Loucy (cell line): Measurements from ENCODE around the gene DNAH6.
"Not testable (repeated sequence)": the region's sequence is repeated elsewhere in the genome, so short reads cannot be mapped to it uniquely, and the experiment has no call there.

ENCODE experiments used
- H2AFZ ChIP-seq: fragments of 200-600 bp; sonication (generic); 2 replicates; pipeline ENCODE4 v1.6.0; 2016; ENCODE audit warnings: antibody characterized with exemption, mild to moderate bottlenecking, low read length, moderate library complexity
- H3F3A ChIP-seq: fragments of 200-600 bp; 2 replicates; pipeline ENCODE4 v1.6.0; 2016; ENCODE audit warnings: antibody characterized with exemption, low read depth, mild to moderate bottlenecking
- H3K27me3 ChIP-seq: fragments of 200-600 bp; sonication (generic); 2 replicates; pipeline ENCODE4 v1.6.1; 2014; ENCODE audit warnings: low read length, mild to moderate bottlenecking; ENCODE audit not compliant: insufficient read depth, poor library complexity, severe bottlenecking
- H3K36me3 ChIP-seq: fragments of 200-600 bp; sonication (generic); 2 replicates; pipeline ENCODE4 v1.6.1; 2016; ENCODE audit warnings: low read length; ENCODE audit not compliant: insufficient read depth
- H3K4me1 ChIP-seq: fragments of 200-600 bp; sonication (generic); 2 replicates; pipeline ENCODE4 v1.5.1; 2014; ENCODE audit warnings: low read length, mild to moderate bottlenecking; ENCODE audit not compliant: insufficient read depth, poor library complexity, severe bottlenecking
- H3K4me2 ChIP-seq: fragments of 200-600 bp; sonication (generic); 2 replicates; pipeline ENCODE4 v1.6.0; 2014; ENCODE audit warnings: antibody characterized with exemption, low read length, low read depth, mild to moderate bottlenecking; ENCODE audit not compliant: poor library complexity, severe bottlenecking
- H3K4me3 ChIP-seq: fragments of 200-600 bp; sonication (generic); 2 replicates; pipeline ENCODE4 v1.5.1; 2014; ENCODE audit warnings: low read length, mild to moderate bottlenecking, mixed read lengths; ENCODE audit not compliant: poor library complexity, severe bottlenecking
- H3K79me2 ChIP-seq: fragments of 200-600 bp; sonication (generic); 2 replicates; pipeline ENCODE4 v1.6.1; 2014; ENCODE audit warnings: low read length; ENCODE audit not compliant: insufficient read depth
- H3K9ac ChIP-seq: fragments of 200-600 bp; sonication (generic); 2 replicates; pipeline ENCODE4 v1.6.0; 2014; ENCODE audit warnings: mild to moderate bottlenecking, low read depth, low read length, moderate library complexity; ENCODE audit not compliant: poor library complexity, severe bottlenecking
- H3K9me2 ChIP-seq: fragments of 200-600 bp; sonication (generic); replicated peaks from 2 replicates; pipeline ENCODE4 v1.6.1; 2016; ENCODE audit warnings: low read depth, low read length, mixed read lengths
- H3K9me3 ChIP-seq: fragments of 200-600 bp; sonication (generic); 2 replicates; pipeline ENCODE4 v1.6.1; 2014; ENCODE audit warnings: mild to moderate bottlenecking, antibody characterized with exemption, low read length, low read depth; ENCODE audit not compliant: insufficient read depth
- H4K20me1 ChIP-seq: fragments of 200-600 bp; sonication (generic); 2 replicates; pipeline ENCODE4 v1.6.0; 2014; ENCODE audit warnings: antibody characterized with exemption, low read length, mild to moderate bottlenecking; ENCODE audit not compliant: insufficient read depth, poor library complexity, severe bottlenecking
- EZH2phosphoT487 ChIP-seq: fragments of 200-600 bp; IDR thresholded peaks from 2 replicates; pipeline ENCODE4 v1.6.1; 2018; ENCODE audit warnings: antibody characterized with exemption, mild to moderate bottlenecking, moderate library complexity, borderline replicate concordance
- TF ChIP-seq, protein P1 (sequence below): fragments of 200-600 bp; sonication (generic); conservative IDR thresholded peaks from 2 replicates; pipeline ENCODE4 v1.5.1; 2014; ENCODE audit warnings: mild to moderate bottlenecking, antibody characterized with exemption, low read length

DNAH6 gene

GRCh38 chr2:84546551-84546950, 30.3 kb downstream of the DNAH6 start:
- Histone ChIP-seq H4K20me1 (no peaks in the 10 kb centered on the region), H3K36me3 (no peaks in the 10 kb centered on the region), H3K4me1 (no peaks in the 10 kb centered on the region), H3K27me3 (no peaks in the 10 kb centered on the region), H3K9me3 (no peaks in the 10 kb centered on the region), H3K9ac (no peak overlapping the region), H2AFZ (no peak overlapping the region), H3K4me3 (no peak overlapping the region), H3K79me2 (no peaks in the 10 kb centered on the region), H3K9me2 (no peaks in the 10 kb centered on the region), H3F3A (no peaks in the 10 kb centered on the region), H3K4me2 (no peak overlapping the region)
- TF ChIP-seq, protein P1, sequence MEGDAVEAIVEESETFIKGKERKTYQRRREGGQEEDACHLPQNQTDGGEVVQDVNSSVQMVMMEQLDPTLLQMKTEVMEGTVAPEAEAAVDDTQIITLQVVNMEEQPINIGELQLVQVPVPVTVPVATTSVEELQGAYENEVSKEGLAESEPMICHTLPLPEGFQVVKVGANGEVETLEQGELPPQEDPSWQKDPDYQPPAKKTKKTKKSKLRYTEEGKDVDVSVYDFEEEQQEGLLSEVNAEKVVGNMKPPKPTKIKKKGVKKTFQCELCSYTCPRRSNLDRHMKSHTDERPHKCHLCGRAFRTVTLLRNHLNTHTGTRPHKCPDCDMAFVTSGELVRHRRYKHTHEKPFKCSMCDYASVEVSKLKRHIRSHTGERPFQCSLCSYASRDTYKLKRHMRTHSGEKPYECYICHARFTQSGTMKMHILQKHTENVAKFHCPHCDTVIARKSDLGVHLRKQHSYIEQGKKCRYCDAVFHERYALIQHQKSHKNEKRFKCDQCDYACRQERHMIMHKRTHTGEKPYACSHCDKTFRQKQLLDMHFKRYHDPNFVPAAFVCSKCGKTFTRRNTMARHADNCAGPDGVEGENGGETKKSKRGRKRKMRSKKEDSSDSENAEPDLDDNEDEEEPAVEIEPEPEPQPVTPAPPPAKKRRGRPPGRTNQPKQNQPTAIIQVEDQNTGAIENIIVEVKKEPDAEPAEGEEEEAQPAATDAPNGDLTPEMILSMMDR: no peak
- no peak for TF ChIP-seq EZH2phosphoT487

DNA sequence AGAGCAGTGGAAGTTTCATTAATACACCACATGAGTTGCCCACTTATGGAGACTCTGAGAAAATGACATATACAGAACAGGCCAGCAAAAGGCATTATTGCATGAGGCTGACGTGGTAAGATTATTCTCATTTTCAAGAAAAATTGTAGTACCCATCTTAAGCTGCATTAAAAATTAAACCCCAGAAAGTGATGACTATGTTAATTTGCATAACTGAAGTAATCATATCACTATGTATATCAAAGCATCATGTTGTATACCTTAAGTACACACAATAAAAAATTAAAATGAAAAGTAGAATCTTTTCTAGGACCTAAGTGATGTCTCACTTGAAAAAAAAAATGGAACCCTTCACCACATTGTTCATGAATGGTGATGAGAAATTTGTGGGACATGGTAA, 32.0 kb downstream of the DNAH6 start:
- no peaks in the 10 kb centered on the region for H3K4me1 ChIP-seq
- no peaks in the 10 kb centered on the region for H3K9me3 ChIP-seq
- H3K9me2 ChIP-seq: no peaks in the 10 kb centered on the region
- H3K9ac ChIP-seq: no peak overlapping the region
- no peaks in the 10 kb centered on the region for H3K27me3 ChIP-seq
- no peak overlapping the region for H3K4me3 ChIP-seq
- no peaks in the 10 kb centered on the region for H3K79me2 ChIP-seq
- no peaks in the 10 kb centered on the region for H4K20me1 ChIP-seq
- H3F3A ChIP-seq: no peaks in the 10 kb centered on the region
- H3K4me2 ChIP-seq: no peak overlapping the region
- no peak overlapping the region for H2AFZ ChIP-seq
- TF ChIP-seq, protein P1: no peak
- TF ChIP-seq EZH2phosphoT487: no peak
- H3K36me3 ChIP-seq: no peaks in the 10 kb centered on the region

GRCh38 chr2:84550916-84551315, 34.6 kb downstream of the DNAH6 start:
- no peak overlapping the region for H3K4me2 ChIP-seq
- H2AFZ ChIP-seq: no peak overlapping the region
- H3F3A ChIP-seq: no peaks in the 10 kb centered on the region
- TF ChIP-seq EZH2phosphoT487: no peak
- TF ChIP-seq, protein P1: no peak
- H3K9me3 ChIP-seq: no peaks in the 10 kb centered on the region
- no peaks in the 10 kb centered on the region for H3K9me2 ChIP-seq
- no peak overlapping the region for H3K4me3 ChIP-seq
- no peak overlapping the region for H3K9ac ChIP-seq
- H3K36me3 ChIP-seq: no peaks in the 10 kb centered on the region
- no peaks in the 10 kb centered on the region for H4K20me1 ChIP-seq
- H3K4me1 ChIP-seq: no peaks in the 10 kb centered on the region
- H3K27me3 ChIP-seq: no peaks in the 10 kb centered on the region
- no peaks in the 10 kb centered on the region for H3K79me2 ChIP-seq

DNA sequence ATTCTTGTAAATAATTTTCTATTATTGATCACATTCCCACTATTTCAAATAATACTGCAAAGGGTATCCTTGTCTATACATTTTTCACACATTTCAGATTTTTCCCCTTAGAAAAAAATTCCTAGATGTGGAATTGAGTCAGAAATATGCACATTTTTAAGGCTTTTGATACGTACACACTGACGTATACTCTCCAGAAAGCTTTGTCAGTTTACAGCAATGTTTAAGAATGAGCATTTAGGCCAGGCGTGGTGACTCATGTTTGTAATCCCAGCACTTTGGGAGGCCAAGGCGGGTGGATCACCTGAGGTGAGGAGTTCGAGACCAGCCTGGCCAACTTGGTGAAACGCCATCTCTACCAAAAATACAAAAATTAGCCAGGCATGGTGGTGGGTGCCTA, 35.2 kb downstream of the DNAH6 start:
- H3K27me3 ChIP-seq: not testable (repeated sequence)

More for the DNA sequence above, 35.2 kb downstream of the DNAH6 start:
- not testable (repeated sequence) for H3K4me2 ChIP-seq, H2AFZ ChIP-seq, H3K9ac ChIP-seq, H4K20me1 ChIP-seq, H3K9me3 ChIP-seq, H3K79me2 ChIP-seq, H3K4me3 ChIP-seq, H3K4me1 ChIP-seq, H3F3A ChIP-seq, H3K36me3 ChIP-seq, H3K9me2 ChIP-seq
